Umbilical cord (tissue), 2 donors: ENCODE measurements around the gene OVCH1. TPM values are rescaled to one million over a fixed set of nuclear protein-coding genes. Genes with fewer than 3 reads are reported as not detected.

Experiments
- DNase-seq: peaks from one replicate; pipeline ENCODE4 v3.0.0-alpha.2; 2015; ENCODE audit warnings: low spot score
- total RNA-seq: library from RNA; depleted of rRNA; stranded (reverse); fragments of >200 nt; gene quantifications from one replicate; pipeline ENCODE4 v1.2.3, GENCODE V29; 2014; ENCODE audit warnings: low replicate concordance; ENCODE audit not compliant: insufficient read depth

The OVCH1 gene, protein sequence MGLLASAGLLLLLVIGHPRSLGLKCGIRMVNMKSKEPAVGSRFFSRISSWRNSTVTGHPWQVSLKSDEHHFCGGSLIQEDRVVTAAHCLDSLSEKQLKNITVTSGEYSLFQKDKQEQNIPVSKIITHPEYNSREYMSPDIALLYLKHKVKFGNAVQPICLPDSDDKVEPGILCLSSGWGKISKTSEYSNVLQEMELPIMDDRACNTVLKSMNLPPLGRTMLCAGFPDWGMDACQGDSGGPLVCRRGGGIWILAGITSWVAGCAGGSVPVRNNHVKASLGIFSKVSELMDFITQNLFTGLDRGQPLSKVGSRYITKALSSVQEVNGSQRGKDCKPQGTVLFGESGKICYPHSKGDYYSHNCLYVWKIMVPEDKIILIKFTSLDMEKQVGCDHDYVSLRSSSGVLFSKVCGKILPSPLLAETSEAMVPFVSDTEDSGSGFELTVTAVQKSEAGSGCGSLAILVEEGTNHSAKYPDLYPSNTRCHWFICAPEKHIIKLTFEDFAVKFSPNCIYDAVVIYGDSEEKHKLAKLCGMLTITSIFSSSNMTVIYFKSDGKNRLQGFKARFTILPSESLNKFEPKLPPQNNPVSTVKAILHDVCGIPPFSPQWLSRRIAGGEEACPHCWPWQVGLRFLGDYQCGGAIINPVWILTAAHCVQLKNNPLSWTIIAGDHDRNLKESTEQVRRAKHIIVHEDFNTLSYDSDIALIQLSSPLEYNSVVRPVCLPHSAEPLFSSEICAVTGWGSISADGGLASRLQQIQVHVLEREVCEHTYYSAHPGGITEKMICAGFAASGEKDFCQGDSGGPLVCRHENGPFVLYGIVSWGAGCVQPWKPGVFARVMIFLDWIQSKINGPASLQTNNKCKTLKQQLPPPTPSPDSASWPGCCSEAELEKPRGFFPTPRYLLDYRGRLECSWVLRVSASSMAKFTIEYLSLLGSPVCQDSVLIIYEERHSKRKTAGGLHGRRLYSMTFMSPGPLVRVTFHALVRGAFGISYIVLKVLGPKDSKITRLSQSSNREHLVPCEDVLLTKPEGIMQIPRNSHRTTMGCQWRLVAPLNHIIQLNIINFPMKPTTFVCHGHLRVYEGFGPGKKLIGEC
- total RNA-seq: not detected

DNA sequence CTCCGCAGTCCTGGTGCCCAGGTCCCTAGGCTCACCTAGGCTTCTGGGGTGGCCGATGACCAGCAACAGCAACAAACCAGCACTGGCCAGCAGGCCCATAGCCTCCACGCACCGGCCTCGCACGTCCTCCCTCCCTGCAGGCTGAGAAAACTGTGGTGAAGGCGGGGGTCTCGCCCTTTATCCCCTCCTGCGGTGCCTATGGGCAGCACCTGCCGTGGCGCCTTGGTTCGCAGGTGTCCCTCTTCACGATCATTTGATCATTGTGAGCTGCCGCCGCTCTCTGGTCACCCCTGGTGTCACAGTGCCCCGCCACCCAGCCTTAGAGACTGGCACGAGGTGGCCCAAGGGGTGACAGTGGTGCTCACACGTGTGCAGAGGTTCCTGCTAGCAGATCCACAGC is at the start of gene OVCH1:
OVCH1 (minus strand) TSS at position 99 of the 400 bp plus-strand sequence; CDS start at position 99, 0 bp downstream.
- DNase-seq: no peak

DNA sequence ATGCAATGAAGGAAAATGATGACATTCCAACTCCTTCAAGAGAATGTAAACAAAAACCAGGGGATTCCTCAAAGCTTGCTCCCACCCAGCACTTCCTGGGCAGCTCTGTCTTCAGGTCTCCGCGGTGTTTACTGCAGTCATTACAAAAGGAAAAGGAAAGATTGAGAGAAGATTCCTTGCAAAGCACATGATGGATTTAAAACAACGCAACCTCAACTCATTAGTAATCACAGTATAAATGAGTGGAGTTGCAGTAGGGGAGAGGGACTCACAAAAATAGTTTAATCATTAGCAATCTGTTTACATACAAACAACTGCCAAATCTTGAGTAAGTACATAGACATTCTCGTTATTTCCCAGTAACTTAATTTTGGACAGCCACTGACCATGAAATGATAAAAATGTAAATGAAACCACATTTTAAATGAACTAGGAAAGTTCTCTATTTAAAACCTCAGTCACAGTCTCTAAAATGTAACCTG is 49.7 kb upstream of the OVCH1 start:
- no peak for DNase-seq

DNA sequence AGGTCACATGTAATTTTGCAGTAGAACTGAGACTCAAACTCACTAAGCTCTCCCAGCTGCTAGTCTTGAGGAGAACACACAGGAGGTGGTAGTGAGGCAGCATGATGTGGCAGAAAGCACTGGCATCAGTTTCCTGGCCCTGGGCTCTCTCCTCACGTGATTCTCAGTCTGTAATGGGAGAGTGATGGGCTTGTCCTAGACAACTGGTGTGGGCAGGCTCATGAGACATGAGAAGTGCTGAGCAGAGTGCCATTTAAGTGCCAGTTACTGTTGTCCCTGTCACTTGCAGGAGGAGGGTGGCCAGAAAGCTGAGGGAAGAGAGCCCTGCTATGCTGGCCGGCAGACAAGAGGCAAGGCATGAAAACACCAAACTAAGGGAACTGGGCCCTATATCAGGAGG is 48.5 kb upstream of the OVCH1 start:
- no peak for DNase-seq

DNA sequence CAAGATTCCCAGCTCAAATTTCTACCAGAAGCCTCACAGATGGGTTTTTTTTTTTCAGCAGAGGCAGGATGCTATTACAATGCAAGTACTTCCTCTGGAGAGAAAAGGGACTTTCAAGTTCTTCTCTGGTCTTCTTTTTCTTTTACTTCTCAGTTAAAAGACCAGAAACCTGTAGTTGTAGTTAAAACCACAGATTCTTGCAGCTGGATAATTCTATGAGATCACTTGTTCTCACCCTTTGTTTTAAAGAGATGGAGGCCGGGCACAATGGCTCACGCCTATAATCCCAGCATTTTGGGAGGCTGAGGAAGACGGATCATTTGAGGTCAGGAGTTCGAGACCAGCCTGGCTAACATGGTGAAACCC is 47.6 kb upstream of the OVCH1 start:
- no peak for DNase-seq

DNA sequence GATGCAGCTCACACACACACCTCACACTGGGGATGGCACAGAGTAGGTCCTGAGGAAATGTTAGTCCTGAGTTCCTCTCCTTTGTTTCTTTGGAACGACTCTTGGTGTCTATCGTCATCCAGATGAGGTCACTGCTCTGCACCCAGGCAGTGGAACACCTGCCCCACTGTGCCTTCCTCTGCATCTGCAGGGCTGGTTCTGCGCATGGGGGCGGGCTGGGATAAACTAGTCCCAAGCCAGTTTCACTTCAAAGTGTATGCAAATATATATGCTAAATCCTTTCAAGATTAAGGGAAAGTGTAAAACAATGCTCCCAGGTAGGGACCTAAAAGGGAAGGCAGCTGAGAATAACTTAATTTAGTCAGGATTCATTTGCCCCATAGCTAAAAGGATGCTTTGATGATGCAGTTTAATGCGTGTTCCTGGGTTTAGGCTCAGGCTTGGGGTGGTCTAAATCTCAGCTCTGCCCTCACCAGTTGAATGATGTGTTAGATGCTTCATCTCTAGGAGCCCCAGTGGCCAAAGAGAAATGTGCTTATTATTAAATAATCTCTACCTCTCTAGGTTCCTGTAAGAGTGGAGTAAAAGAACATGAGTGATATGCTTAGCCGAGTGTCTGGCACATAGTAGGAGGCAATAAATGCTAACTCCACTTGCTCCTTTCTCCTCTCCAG is 47.1 kb upstream of the OVCH1 start:
- DNase-seq: no peak

DNA sequence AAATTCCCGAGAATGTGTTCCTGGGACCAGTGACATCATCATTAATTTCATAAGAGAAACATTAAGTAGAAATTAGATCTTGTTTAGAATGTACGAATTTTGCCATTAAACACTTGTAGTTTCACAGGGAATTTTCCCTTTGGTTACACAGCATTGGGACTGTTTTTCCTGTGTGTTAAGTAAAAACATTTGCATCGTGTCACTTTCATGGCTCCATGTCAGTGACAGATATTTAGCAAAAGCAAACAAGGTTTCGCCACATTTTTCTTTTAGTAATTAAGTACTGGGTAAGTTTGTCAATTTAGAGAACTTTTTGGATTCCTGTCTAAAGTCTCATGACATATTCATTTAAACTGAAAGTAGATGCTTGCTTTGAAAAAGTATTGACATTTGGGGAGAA is 45.5 kb upstream of the OVCH1 start:
- no peak for DNase-seq

DNA sequence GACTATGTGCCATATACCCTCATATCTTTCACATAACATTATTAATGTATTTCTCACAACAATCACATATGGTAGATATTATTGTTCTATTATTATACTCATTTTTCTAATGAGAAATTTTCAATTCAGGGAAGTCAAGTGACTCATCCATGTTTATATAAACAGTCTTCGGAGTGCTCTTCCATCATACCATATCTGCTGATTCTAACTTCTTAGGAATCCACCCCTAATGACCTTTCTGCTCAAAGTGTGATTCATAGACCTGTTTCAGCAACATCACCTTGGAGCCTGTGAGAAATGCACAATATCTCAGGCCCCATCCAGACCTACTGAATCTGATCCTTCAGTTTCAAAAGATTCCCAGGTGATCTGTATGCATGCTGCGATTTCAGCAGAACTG is 39.8 kb upstream of the OVCH1 start:
- no peak for DNase-seq

DNA sequence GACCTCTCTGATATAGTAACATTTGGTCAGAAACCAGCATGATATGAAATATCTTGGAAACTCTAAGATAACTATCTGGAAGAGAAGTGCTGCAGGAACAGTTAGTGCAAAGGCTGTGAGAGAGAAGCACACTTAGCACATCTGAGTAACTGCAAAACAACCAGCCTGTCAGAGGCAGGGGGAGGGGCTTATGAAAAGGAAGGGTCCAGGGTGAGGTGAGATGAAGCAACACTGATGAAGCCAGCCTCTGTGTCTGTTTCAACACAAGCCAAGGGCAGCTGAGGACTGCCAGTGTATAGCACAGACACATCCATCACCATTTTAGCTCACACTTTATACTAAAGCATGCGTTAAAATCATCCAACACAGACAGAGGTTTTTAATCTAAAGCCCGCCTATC is 37.4 kb upstream of the OVCH1 start:
- DNase-seq: no peak

DNA sequence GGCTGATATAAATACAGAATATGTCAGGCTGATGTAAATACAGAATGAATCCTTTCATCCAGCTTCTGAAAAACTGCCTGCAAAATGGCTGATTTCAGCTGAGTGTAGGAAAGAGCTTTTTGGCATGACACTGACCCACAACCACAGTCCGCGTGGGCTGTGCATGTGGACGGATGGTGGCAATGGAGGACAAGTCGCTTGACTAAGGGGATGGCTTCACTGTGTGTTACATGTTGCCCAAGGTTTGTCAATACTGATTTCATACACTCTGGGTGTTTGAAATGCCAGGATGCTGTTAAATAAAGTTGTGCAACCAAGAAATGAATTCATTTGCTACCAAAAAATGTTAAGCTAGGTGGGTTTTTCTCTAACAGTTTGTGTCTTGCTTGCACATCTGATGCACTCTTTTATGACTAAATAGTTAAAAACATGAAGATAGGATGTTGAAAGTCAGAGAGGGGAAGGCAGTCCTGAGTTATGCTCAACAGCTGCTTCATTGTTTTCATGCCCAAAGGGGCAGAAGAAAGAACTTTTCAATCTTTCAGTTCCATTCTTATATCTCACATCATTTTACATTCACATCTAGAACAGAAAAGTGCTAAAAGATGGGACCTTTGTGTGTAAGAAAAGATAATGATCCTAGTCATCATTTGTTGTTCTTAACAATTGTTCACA is 36.5 kb upstream of the OVCH1 start:
- no peak for DNase-seq

DNA sequence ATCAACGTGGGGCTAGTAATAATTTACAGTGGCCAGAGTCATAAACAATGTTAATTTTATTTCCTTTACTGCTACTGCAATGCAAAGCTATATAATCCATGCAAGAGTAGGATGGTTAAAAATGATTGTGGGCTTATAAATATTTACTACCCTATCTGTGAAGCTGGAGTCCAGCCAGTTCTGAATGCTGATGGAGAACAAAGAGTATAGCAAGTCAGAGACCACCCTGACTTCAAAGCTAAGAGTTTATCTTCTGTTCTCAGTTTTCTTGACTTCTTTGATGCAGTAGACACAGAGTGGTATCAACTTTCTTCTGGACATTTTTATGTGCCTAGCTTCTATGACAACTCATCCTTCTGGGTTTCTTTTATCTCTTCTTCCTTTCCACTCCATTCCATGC is 34.0 kb upstream of the OVCH1 start:
- no peak for DNase-seq

DNA sequence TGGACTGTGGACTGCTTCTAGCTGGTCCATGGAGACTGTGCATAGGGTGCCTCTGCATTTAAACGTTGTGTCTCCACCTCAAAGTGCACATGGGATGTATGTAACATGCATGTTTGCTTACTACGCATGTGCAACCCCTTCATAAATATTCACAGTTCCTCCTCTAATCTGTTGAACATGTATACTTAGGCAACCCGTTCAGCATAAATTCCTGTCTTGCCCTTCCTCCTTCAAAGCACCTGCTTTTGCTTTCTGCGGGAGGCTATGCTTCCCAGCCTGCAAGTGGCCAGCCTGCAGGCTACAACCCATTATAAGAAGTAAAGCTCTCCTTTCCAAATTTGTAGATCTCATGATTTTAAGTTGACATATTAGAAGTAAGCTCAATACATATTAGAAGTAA is 33.0 kb upstream of the OVCH1 start:
- no peak for DNase-seq

DNA sequence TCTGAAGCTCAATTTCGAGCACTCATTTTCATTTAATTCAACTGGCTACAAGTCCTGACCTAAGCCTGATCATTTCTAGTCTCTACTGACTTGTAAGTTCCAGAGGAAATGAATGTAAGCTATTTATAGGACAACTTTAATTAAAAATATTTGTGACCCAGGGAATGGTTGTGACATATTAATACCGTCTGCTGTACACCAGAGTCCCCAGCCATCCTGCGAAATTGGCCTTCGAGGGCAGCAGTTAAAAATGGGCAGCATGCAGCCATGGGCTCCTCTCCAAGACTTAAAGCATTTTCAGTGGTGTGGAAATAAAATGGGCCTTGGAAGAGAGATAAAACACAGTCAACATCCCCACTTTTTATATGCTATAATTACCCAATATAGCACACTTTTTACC is 30.7 kb upstream of the OVCH1 start:
- DNase-seq: no peak

DNA sequence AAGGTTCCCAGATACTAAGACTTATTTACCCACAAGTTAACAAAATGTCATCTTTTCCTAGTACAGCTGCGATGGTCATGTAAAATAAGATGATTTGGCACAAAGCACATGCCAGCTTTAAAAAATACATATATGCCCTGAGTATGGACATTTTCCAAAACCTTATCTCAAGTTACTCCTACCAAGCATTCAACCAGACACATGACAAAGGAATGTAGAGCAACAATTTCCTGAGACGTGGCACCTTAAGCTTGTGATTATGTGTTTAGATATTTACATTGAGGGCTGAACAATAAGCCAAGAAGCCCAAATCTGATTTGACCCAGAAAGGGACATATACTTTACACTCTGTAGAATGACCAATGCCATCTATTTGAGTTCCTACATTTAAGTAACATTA is 24.5 kb upstream of the OVCH1 start:
- DNase-seq: no peak

DNA sequence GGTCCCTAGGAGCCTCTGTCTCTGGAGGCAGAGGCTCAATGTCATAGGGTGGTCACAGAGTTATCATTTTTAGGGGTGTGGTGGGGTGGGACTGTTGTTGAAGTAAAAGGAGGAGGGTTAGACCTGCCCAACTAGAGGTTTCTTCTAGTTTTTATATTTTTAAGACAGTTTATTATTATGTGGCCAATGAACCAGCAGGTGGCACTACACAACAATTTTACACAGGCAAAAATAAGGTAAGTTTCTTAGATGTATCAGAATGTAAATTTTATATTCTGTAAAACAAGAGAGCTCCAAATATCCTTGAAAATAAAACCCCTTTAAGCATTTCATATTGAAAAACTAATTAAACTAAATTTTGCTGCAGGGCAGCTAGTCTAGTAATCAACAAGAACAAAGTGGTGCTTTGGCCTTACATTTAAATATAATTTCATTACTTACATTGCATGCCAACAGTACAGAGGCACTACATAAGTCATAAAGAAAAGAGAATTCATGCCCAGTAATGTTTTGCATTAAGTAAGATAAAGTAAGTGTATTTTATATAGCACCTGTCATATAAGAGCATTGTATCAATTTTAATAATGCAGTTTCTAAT is 22.2 kb upstream of the OVCH1 start:
- peak; percentile 61 for DNase-seq

DNA sequence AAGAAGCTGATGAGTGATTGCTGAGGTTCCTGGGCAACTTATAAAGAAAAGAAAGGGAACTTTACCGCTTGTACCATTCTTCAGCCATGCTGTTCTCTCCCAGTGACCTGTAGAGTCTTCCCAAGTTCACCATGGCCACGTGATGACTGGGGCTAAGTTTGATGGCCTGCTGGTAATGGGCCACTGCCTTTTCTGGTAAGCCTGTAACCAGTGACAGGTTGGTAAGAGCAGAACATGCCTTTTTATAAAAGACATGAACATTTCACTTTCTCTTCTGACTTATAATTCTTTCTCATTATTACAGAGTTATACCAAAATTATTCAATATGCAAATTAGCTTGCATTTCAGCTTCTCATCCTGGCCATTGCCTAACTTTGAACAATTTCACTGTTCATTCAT is 20.9 kb upstream of the OVCH1 start:
- no peak for DNase-seq

DNA sequence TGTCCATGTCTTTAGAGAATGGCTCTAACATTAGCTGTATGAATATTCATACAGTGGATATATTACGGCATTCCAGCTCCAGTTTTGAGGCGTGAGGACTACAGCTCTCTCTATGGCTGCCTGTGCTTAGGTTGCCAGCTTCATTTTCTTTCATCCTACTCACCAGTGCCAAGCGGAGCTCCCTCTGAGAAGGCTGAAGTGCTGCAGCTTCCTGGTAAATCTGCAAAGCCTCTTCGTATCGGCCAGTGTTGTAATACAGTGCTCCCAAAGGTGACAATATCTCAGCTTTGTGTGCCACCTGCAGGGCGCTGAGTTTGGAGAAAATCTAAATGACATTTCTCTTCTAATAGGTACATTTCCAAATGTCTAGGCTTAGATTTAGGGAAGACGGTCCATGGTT is 19.8 kb upstream of the OVCH1 start:
- DNase-seq: no peak

DNA sequence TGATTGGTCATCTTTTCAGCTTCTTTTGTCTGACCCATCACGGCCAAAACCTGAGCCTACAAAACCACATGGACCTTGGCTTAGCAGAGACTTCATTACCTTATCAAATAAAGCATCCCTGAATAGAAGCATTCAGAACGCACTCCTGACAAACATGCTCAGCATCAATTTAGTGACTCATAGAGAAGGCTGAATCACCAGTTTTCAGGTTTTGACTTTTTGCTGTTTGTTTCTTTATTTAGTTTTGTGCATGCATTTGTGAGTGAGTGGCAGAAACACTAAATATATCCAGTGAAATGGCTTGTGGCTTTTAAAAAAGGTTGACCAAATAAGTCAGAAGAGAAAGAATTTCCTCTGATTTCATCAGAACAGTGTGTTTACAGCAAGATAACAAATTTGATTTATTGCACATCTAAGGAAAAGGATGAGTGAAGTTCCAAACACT is 19.0 kb upstream of the OVCH1 start:
- DNase-seq: no peak

DNA sequence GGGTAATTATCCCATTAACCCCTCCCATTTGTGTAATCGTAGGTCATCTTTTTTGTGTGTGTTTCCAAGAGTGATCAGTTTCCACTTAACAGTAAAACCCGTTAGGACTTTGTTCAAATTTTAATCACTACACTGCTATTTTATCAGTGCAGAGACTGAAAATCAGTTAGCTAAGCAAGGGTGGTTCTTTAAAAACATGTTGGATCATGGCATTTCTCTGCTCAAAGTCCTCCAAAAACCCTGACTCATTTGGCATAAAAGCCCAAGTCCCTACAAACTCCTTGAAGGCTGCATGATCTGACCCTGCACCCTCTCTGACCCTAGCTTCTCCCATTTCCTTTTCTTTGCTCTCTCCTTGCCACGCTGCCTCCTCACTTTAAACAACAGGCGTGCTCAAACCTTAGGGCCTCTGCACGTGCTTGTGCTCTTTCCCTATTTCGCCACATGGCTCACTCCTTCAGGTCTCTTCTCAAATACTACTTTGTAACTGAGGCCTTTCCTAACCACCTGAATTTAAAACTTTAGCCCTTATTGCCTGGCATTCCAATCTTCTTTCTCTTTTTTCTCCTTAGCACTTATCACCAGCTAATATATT is 13.2 kb upstream of the OVCH1 start:
- no peak for DNase-seq

DNA sequence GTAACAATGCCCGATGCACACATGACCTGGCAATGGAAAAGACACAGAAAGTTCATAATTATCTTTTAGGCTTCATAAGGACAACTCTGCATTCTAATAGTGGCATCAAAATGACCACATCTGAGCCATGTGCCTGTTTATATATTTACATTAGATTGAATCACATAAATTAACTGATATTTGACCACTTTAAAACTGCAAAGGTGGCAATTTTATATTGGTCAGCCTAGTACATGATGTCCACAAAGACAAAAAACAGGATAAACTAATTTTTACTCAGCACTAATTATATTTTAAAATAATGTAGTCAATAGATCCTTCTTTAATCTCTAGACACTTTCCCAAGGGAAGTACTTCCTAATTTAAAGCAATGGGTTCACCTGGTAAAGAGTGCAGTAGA is 12.0 kb upstream of the OVCH1 start:
- DNase-seq: no peak

DNA sequence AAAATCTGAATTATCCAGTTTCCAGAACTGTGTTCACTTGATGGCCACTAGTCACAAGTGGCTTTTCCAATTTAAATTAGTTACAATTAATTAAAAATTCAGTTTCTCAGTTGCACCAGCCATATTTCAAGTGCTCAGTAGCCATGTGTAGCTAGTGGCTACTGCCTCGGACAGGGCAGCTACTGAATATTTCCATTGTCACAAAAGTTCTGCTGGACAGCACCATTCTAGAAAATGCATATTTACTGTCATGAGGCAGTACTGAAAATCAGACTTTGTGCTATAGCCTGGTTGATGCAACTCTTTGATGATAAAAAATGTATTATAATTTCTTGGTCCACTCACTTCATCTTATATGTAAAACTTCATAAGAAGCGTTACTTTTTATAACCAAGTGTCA is 11.5 kb upstream of the OVCH1 start:
- DNase-seq: no peak
